Esophagus (tissue), 2 donors: ENCODE data around the gene AADACL3. TPM values are rescaled to one million over a fixed set of nuclear protein-coding genes. Genes with fewer than 3 reads are reported as not detected.
"Not testable (repeated sequence)": the region's sequence is repeated elsewhere in the genome, so short reads cannot be mapped to it uniquely, and the experiment has no call there.

Experiments
- H3K27ac ChIP-seq, 2 donors: one replicate each; pipeline ENCODE4 v1.5.1; 2013; ENCODE audit warnings: low read depth in 2 of 2, mild to moderate bottlenecking in 2 of 2, inconsistent platforms in 1 of 2, low read length in 1 of 2, moderate library complexity in 1 of 2
- H3K27me3 ChIP-seq, 2 donors: one replicate each; pipeline ENCODE4 v1.6.1; 2013; ENCODE audit warnings: low read length in 2 of 2, control low read depth in 1 of 2, mild to moderate bottlenecking in 1 of 2; ENCODE audit not compliant: insufficient read depth in 2 of 2, control insufficient read depth in 1 of 2
- H3K36me3 ChIP-seq, 2 donors: one replicate each; pipeline ENCODE4 v1.6.1; 2013; ENCODE audit warnings: low read length in 1 of 2; ENCODE audit not compliant: control insufficient read depth in 2 of 2, insufficient read depth in 2 of 2
- H3K4me1 ChIP-seq, 2 donors: one replicate each; pipeline ENCODE4 v1.6.1; 2013; ENCODE audit warnings: low read length in 1 of 2; ENCODE audit not compliant: control insufficient read depth in 2 of 2, insufficient read depth in 2 of 2
- H3K4me3 ChIP-seq, 2 donors: one replicate each; pipeline ENCODE4 v1.5.1; 2013; ENCODE audit warnings: low read length in 2 of 2, mild to moderate bottlenecking in 2 of 2, low read depth in 1 of 2, moderate library complexity in 1 of 2
- H3K9me3 ChIP-seq, 2 donors: one replicate each; pipeline ENCODE4 v1.6.1; 2013; ENCODE audit warnings: mild to moderate bottlenecking in 2 of 2, low read depth in 1 of 2, low read length in 1 of 2, moderate library complexity in 1 of 2; ENCODE audit not compliant: control insufficient read depth in 2 of 2, insufficient read depth in 1 of 2
- WGBS, 2 donors: extraction: QIAGEN DNeasy Blood & Tissue Kit; methylation state at CpG; one replicate each; pipeline ENCODE4 v1.1.7; 2013; 5-methylcytosine and 5-hydroxymethylcytosine counted together
- polyA plus RNA-seq, 2 donors: library from polyadenylated mRNA; stranded (reverse); fragments of 200-250 nt; gene quantifications; one replicate each; pipeline ENCODE4 v1.2.3, GENCODE V29; 2013
- donor health status: healthy with polysubstance abuse.
- donor health status: Bipolar disorder and iron deficiency.

The AADACL3 gene
- not detected for polyA plus RNA-seq

- Histone ChIP-seq H3K27ac (no peak within 1 kb of the TSS), H3K4me1 (no peaks in the 10 kb centered on the region), H3K9me3 (no peaks in the 10 kb centered on the region), H3K4me3 (no peak within 1 kb of the TSS), H3K27me3 (no peaks in the 10 kb centered on the region), H3K36me3 (no peaks in the 10 kb centered on the region)
- WGBS, 2 donors: 76 to 81% methylated on average over 8 of the region's 8 CpGs
These were observed at the start of gene AADACL3 for GRCh38 chr1:12715896-12716437. Gene AADACL3, plus strand, starts transcription at chr1:12716110. Its CDS starts 67 bp downstream, at chr1:12716177.

- Histone ChIP-seq H3K36me3 (no peaks in the 10 kb centered on the region), H3K9me3 (peaks cover 0 to 3% of the 10 kb centered on the region in 2 donors), H3K4me3 (no peak overlapping the region), H3K4me1 (no peaks in the 10 kb centered on the region), H3K27me3 (peaks cover 0 to 4% of the 10 kb centered on the region in 2 donors), H3K27ac (no peak overlapping the region)
- WGBS, 2 donors: 87 to 88% methylated on average over 15 of the region's 15 CpGs
These were observed 49.7 kb upstream of the AADACL3 start for GRCh38 chr1:12666141-12666735.

- Histone ChIP-seq H3K36me3 (no peaks in the 10 kb centered on the region), H3K4me3 (no peak overlapping the region), H3K4me1 (no peaks in the 10 kb centered on the region), H3K9me3 (peaks cover 0 to 3% of the 10 kb centered on the region in 2 donors), H3K27ac (no peak overlapping the region), H3K27me3 (peaks cover 0 to 4% of the 10 kb centered on the region in 2 donors)
- WGBS, 2 donors: 47 to 52% methylated on average over 3 of the region's 3 CpGs
These were observed 46.3 kb upstream of the AADACL3 start for GRCh38 chr1:12669529-12670068.

- no peaks in the 10 kb centered on the region for H3K4me1 ChIP-seq
- no peaks in the 10 kb centered on the region for H3K36me3 ChIP-seq
- H3K27ac ChIP-seq: no peak overlapping the region
These were observed 41.6 kb upstream of the AADACL3 start for GRCh38 chr1:12674358-12674757.

GRCh38 chr1:12676122-12676521 is 39.8 kb upstream of the AADACL3 start:
- not testable (repeated sequence) for H3K36me3 ChIP-seq, H3K4me1 ChIP-seq, H3K27me3 ChIP-seq, H3K4me3 ChIP-seq, H3K9me3 ChIP-seq, H3K27ac ChIP-seq
- 77 to 84% methylated on average over 4 of the region's 4 CpGs for WGBS, 2 donors

More at GRCh38 chr1:12674358-12674757, 41.6 kb upstream of the AADACL3 start:
- Histone ChIP-seq H3K27me3 (peaks cover 0 to 1% of the 10 kb centered on the region in 2 donors), H3K4me3 (no peak overlapping the region), H3K9me3 (no peaks in the 10 kb centered on the region)

GRCh38 chr1:12677565-12677964 is 38.3 kb upstream of the AADACL3 start:
- no peaks in the 10 kb centered on the region for H3K27me3 ChIP-seq
- H3K27ac ChIP-seq: no peak overlapping the region
- no peak overlapping the region for H3K4me3 ChIP-seq
- no peaks in the 10 kb centered on the region for H3K9me3 ChIP-seq
- 63 to 79% methylated on average over 1 of the region's 1 CpG for WGBS, 2 donors
- no peaks in the 10 kb centered on the region for H3K36me3 ChIP-seq
- H3K4me1 ChIP-seq: no peaks in the 10 kb centered on the region

- WGBS, 2 donors: 28% methylated on average over 2 of the region's 2 CpGs
- H3K27ac ChIP-seq: no peak overlapping the region
- no peaks in the 10 kb centered on the region for H3K36me3 ChIP-seq
- no peaks in the 10 kb centered on the region for H3K27me3 ChIP-seq
- no peak overlapping the region for H3K4me3 ChIP-seq
- no peaks in the 10 kb centered on the region for H3K9me3 ChIP-seq
- H3K4me1 ChIP-seq: no peaks in the 10 kb centered on the region
These were observed 37.6 kb upstream of the AADACL3 start for GRCh38 chr1:12678350-12678749.

- Histone ChIP-seq H3K27me3 (no peaks in the 10 kb centered on the region), H3K4me1 (no peaks in the 10 kb centered on the region), H3K27ac (no peak overlapping the region), H3K9me3 (no peaks in the 10 kb centered on the region), H3K36me3 (no peaks in the 10 kb centered on the region), H3K4me3 (no peak overlapping the region)
- 70 to 83% methylated on average over 3 of the region's 3 CpGs for WGBS, 2 donors
These were observed 37.1 kb upstream of the AADACL3 start for GRCh38 chr1:12678820-12679219.

GRCh38 chr1:12690156-12690555 is 25.8 kb upstream of the AADACL3 start:
- H3K4me3 ChIP-seq: no peak overlapping the region
- H3K36me3 ChIP-seq: no peaks in the 10 kb centered on the region
- H3K27me3 ChIP-seq: no peaks in the 10 kb centered on the region
- H3K27ac ChIP-seq: no peak overlapping the region
- WGBS, 2 donors: 33 to 36% methylated on average over 2 of the region's 2 CpGs
- H3K9me3 ChIP-seq: no peaks in the 10 kb centered on the region
- H3K4me1 ChIP-seq: no peaks in the 10 kb centered on the region
